Activated CD8-positive, alpha-beta memory T cell treated with anti-CD3 and anti-CD28 coated beads, Interleukin-2, amount 50 U/mL, for 24 hours (primary cell): ENCODE results near the gene AGBL4.
"Not testable (repeated sequence)": the region's sequence is repeated elsewhere in the genome, so short reads cannot be mapped to it uniquely, and the experiment has no call there.

Experiments used
- DNase-seq: peaks from one replicate; pipeline ENCODE4 v3.0.0-alpha.2; 2020; ENCODE audit errors: extremely low read depth

Gene AGBL4

DNA sequence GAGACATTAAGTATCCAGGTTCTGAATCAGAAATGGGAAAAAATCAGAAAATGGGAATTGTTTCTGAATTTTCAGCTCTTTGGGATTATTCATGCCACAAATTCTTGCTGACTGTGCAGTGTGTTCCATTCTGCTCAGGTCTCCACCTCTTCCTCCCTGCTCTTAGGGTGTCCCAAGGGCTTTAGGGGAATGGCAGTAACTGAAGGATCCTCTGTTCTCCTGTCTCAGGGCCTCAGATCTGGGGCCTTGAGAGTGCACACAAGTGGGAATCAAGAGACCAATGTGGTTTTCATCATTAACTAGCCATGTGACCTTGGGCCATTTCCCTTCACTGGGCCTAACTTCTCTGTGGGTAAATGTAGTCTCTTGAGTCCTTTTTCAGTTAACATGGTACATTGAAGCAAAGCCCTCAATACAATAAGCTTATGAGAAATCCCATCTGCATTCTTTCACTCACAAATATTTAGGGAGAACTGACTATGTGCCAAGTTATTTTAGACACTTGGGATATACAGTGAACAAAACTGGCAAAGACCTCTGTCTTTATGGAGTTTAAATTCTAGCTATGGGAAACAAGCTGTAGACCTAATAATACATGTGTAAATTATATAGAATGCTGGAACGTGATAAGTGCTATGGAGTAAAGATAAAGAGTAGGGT lies 1476.1 kb downstream of the AGBL4 start:
- no peak for DNase-seq

DNA sequence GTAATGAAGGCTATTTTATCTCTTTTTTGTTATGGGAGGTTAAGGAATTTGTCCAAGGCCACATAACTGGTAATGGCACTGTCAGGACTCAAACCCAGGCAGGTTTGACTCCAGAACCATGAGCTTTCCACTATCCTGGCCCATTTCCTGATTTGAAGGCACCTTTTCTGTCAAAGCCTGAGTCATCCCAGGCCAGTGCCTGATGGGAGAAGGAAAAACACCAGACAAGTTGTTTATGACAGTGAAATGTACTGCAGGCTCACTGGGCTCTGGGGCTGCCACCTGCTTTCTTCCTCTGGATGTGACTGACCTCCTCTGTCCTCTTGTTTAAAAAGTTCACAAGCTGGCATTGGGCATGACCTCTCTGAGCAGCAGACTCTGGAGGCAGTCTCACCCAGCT lies 1479.9 kb downstream of the AGBL4 start:
- no peak for DNase-seq

DNA sequence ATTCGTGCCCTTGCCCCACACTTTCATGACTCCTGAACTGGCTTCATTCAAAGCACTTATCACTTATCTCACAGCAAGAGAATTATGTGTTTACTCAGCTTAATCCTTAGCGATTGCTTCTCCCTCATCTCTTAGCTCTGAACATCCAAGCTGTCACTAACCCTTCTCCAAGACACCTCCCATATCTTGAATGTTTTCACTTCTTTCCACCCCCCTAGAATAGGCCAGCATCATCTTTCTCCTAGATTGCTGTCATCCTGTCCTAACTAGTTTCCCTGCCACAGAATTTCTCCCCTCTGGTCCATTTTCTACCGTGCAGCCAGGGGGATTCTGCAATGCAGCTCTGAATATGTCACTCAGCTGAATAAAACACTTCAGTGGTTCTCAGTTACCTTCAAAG lies 1483.2 kb downstream of the AGBL4 start:
- DNase-seq: no peak

DNA sequence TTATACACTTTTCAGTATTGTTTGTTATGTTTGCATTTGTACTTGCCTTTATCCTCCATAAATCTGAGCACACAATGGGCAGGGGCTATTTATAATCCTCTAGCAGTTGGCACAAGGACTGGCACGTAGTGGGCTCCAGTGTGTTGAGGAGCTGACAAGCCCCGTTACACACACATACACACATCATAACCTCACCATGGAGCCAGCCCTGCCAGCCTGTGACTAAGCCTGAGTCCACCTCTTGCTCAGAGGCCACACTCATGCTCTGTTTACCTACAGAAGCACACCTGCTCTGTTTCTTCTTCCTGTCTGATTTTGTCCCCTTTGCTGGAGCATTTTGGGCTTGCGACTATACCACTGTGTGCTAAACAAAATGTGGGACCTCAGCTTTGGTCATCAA lies 1487.3 kb downstream of the AGBL4 start:
- no peak for DNase-seq

DNA sequence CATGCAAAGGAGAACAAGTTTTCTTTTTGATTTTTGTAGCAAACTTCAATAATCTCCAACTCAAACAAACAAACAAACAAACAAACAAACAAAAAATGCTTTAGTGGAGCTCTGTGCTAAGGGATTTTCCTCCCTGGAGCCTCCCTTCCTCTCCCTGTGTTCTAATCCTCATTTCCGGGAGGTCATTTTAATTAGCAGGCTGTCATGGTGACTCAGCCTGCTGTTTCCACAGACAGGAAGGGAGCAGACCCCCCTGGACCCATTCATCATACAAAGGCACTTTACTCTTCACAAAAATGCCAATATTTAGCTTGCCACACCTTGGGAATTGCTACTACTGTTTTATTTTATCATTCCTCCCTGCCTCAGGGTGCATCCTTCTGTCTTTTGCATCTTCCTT lies 1490.8 kb downstream of the AGBL4 start:
- DNase-seq: no peak

DNA sequence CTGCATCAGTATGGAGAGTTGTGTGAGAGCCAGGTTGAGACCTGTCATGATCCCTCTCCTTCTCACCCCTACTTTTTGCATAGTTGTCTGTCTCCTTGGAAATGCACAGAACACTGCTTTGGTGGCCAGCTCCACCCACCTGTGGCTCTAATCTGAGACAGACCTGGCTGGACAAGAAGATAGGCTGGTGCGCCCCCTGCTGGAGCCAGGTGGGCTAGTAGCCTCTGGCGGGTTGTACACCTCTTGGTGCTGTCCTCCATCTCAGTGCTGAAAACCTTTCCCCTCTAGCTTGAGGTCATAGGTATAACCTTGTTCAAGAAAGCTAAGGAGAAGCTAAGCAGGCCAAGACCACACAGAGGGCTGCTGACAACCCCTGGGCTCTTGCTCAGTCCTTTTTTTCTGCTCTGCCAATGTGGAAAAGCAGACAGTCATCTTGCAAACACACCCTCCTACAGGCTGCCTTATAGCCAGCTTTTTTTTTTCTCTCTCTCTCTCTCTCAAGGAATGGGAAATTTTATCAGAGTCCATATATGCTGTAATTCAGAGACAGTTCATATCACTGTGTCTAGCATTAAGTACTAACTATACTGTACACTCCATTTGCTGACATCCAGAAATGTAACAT lies 1492.9 kb downstream of the AGBL4 start:
- DNase-seq: no peak

DNA sequence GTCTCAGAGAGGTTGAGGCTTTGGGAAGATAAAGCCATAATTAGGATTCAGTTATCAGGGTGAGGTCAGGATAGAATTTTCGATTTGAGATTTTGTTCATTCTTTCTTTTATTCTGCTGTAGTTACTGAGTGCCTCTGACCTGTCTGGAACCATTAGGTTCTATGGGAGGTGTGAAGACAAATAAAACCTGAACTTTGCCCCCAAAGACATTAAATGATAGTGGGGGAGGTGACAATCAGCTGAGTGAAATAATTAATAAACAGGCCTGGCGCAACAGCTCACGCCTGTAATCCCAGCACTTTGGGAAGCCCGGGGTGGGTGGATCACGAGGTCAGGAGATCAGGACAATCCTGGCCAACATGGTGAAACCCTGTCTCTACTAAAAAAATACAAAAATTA lies 1496.7 kb downstream of the AGBL4 start:
- DNase-seq: no peak

DNA sequence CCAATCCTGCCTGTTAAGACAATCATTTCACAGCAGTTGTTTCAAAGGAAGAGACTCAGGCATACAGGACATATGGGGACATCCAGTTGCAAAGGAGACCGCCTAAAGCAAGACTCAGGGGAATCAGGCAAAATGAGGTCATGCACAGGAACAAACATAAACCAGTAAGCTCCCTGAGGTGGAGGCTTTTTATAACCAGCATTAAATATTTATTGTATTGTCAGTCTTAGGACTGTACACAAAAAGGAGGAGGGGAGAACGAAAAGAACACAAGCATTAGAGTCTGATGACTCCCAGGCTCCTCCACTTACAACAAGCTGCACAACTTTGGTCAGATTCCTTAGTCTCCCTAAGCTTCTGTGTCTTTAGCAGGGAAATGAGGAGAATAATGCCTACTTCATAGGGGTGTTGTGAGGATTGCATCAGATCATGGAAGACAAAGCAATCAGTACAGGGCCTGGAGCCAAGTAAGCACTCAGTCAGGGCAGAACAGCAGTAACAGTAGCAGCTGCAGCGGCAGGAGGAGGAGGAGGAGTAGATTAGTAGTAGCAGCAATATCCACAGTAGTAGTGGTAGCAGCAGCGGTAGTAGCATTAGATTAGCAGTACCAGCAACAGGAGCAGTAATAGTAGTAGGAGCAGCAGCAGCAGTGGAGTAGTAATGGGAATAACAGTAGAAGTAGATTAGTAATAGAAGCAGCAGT lies 1497.6 kb downstream of the AGBL4 start:
- DNase-seq: no peak

DNA sequence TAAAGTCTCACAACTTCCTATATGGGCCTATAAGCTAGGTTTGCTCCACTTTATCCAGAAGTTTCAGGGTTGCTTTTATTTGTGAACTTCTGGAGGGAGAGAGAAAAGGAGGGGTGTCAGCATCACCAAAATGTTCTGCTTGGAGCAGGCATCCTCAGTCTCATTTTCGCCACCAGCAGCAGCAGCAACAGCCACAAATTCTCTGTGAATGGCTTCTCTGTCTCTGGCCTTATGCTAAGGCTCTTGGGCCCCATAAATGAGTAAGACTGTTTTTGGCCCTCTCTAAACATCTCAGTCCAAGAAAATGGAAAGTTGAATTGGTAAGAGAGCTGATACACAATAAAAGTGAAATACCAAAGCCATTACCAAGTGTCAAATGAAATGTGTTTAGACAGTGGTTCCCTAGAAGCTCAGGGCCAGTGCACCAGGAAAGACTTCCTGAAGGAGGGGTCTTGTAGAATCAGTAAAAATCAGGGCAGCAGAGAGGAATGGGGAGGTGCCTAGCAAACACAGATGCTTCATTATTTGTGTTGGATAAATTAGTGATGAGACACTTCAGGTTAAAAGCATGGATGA lies 1498.8 kb downstream of the AGBL4 start:
- DNase-seq: no peak

DNA sequence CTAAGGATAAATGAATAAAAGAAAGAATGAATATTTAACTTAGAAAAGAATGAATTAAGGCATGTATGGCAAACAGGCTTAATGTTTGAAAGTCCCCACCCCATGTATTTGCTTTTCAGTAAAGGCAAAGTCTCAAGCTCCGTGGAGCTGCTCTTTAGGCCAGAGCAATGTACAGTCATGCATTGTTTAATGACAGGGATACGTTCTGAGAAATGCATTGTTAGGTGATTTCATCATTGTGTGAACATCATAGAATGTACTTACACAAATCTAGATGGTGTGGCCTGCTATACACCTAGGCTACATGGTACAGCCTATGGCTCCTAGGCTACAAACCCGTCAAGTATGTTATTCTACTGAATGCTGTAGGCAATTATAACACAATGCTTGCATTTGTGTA lies 1500.2 kb downstream of the AGBL4 start:
- DNase-seq: no peak

DNA sequence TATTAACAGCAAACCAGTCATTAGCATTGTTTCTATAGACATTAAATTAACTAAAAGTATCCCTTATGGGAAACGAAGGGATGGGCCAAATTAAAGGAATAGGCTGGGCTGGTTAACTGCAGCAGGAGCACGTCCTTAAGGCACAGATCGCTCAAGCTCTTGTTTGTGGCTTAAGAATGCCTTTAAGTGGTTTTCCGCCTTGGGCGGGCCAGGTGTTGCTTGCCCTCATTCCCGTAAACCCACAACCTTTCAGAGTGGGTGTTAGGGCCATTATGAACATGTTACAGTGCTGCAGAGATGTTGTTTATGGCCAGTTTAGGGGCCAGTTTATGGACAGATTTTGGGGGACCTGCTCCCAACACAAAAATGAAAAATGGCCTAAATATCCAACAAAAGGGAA lies 1503.9 kb downstream of the AGBL4 start:
- not testable (repeated sequence) for DNase-seq

DNA sequence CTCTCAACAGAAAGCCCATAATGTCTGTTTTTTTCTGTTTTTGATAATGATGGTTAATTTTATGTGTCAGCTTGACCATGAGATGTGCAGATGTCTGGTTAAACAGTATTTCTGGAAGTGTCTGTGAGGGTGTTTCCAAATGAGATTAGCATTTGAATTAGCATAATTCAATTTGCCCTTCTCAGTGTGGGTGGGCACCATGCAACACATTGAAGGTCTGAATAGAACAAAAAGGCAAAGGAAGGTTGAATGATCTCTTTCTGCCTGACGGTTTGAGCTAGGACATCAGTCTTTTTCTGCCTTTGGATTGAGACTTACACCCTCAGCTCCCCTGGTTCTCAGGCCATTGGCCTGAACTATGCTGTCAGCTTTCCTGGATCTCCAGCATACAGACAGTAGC lies 1516.9 kb downstream of the AGBL4 start:
- no peak for DNase-seq

DNA sequence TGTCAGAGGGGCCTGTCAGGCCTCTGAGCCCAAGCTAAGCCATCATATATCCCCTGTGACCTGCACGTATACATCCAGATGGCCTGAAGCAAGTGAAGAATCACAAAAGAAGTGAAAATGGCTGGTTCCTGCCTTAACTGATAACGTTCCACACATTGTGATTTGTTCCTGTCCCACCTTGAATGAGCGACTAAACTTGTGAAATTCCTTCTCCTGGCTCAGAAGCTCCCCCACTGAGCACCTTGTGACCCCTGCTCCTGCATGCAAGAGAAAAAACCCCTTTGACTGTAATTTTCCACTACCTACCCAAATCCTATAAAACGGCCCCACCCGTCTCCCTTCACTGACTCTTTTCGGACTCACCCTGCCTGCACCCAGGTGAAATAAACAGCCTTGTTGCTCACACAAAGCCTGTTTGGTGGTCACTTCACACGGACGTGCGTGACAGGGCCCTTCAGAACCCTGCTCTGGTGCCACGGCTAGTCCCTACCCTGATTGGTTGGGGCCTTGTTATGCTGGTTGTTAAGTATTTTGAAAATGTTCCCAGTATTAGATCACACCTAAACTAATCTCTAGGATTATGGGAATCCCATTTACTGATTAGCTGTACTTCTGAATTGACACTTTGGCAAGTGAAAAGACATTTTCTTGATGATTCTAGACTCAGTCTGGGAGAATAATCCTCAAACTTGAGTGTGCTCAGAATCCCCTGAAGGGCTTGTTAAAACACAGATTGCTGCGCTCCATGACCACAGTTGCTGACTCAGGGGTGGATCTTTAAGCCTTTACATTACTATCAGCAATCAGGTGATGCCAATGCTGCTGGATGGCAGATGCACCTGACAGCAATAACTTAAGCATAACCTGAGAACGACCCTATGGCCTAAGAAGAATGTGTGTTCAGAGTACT lies 1523.0 kb downstream of the AGBL4 start:
- no peak for DNase-seq

DNA sequence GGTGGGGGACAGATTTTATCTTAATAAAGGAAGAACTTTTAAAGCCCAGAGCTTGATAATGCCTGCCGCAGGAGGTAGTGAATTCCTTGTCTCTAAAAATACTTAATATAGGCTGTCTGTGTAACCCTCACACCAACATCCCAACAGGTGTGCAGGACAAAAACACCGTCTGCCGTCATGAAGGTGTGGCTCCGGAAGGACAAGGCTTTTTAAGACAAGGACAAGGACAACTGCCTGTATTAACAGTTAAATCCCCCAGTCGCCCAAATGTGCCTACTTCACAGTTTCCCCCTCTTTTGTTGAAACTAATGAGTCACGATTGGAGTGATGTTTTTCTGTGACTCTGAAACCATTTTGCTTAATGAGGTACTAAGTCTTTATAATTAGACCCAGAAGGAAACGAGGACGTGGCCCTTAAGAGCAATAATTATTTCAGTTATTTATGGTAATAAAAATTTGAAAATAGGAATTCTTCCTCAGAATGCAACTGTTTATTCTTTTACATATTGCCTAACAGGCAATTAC lies 1524.5 kb downstream of the AGBL4 start:
- DNase-seq: no peak

DNA sequence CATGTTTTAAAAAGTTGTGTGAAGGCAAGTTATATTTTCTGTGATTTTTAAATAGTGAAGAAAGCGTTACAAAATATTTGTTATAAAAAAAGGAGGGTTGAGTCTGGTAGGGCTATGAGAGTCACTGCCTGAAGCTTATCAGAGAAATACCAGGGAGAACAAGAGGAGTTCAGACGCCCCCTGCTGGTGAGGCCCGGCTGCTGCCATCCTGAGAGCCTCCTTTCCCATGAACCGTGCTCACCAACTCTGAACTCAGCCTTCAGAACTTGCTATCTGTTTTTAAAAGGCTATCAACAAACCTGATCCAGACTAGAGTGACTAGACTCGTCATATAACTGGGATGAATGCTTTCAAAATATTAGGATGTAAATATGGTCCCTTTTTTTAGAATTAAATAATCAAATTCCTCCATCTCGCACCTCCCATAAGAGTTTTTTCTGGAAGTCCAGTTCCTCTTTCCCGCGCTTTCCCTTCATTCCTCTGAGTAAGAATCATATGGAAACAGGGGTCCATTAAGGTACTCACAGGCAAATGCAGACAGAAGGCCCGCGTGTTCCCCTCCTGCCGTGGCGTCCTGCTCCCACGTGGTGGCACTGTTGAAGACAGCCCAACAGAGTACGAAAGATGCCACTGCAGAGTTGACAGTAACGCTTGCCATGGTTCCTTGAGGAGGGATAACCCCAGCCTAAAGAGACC lies 1525.5 kb downstream of the AGBL4 start:
- DNase-seq: peak; percentile 27

DNA sequence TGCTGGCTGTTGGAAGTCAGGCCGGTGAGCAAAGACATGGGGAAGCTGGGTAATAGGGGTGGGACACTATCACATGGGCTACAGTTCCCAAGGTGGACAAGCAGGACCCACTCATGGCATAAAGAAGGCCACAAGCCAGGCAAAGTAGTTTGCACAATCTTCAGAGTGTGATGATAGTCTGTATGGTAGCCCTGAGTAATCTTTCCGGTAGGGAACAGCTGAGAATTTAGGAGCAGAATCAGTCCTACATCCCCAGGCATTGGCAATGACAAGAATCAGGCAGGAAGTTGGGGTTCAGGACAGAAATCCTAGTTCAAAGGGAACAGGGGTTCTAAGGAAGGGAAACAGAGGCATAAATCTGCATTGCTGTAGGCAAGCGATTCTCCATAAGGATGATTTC lies 1527.8 kb downstream of the AGBL4 start:
- DNase-seq: no peak

DNA sequence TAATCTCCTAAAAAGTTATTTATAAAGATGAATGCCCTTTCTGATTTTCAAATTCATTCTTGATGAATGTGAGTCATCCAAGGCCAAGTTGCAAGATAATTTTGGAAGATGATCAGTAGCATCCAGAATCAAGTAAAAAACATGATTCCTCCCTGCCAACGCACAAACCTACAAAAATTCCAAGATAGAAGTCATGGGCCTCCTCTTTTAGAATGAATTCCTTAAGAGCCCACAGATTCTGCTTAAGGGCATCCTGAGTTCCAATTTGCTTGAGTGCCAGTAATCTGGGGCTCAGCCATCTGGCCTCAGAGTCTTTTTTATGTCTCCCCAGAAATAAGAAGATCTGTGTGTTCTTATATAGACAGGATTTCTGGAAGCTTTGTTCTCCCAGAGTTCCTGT lies 1528.6 kb downstream of the AGBL4 start:
- no peak for DNase-seq

DNA sequence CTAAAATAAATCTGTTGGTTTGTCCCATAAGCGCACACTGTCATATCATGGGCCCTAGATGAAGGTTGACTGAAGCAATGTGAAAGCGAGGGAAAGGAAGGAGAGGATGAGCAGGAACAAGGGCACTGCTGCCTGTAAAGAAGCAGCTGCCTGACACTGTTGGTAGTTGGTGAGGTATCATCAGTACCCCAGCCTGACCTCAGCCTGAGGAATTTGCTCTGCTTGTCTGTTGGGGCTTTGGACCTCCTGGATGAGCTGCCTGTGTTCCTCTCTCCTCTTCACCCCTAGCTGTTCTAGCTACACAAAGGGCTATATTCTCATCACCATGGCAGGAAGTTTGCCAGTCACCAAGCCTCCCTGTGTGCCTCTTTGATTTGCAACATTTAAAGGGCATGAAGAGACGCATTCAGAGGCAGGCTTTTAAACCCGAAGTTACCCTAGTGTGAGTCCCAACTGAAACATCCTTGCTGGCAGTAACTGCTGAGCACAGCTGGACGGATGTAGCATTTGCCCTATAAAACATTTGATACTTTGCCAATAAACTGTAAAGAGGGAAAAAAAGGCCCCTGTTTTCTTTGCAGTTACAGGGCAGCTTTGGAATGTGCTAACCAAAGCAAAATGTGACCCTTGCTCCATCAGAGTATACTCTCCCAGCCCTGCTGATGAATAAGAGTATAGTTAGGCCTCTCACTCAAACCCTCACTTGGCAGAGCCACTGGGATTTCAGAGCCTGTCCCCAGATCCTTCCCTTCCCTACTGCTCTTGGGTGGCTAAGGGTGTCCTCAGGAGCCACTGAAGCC lies 1529.6 kb downstream of the AGBL4 start:
- DNase-seq: no peak

DNA sequence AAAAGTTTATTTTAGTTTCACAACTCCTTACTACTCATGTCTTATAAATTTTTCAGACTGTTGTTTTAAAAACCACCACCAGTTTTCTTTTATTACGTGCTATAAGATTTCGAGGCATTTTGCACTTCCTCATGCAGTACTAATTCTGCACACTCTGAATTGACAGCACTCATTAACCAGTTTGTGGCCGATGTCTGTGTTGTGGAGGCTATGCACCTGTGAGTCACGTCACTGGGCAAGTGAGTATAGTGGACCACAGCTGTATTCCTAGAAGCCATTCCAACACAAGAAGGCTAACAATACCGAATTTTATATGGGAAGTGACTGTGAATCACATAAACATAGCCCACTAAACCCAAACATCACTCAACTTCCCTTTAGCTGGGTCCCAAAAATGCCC lies 1530.7 kb downstream of the AGBL4 start:
- DNase-seq: no peak

DNA sequence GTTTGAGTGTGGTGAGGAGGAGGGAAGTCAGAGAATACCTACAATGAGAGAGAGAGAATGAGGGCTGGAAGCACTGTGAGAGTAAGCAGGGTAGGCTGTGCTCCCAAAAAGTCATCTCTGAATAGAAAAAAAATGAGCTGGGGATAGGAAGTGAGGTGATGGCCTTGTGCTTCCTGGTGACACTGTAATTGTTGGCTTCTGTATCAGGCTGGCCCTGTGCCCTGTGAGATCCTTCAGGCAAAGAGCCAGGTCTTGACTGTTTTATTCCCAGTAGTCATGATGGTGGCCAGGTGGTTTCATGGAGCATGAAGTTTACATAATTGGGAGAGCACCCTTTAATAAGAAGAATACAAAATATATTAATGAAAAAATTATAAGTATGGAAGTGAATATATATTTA lies 1531.4 kb downstream of the AGBL4 start:
- DNase-seq: no peak
